Mesothelial cell of epicardium (in vitro differentiated cells): ENCODE data around the gene PDK4. TPM values are rescaled to one million over a fixed set of nuclear protein-coding genes. Genes with fewer than 3 reads are reported as not detected.
"Not testable (repeated sequence)": the region's sequence is repeated elsewhere in the genome, so short reads cannot be mapped to it uniquely, and the experiment has no call there.

Experiments
- DNase-seq, 2 experiments: peaks; one replicate each; pipeline ENCODE4 v3.0.0; 2021; ENCODE audit warnings: low spot score in 2 of 2; ENCODE audit not compliant: unreplicated experiment in 2 of 2
- H3K27ac Mint-ChIP-seq: 2 replicates; pipeline ENCODE4 v1.8.0; 2021; ENCODE audit warnings: mixed read lengths
- H3K27me3 Mint-ChIP-seq: 2 replicates; pipeline ENCODE4 v1.8.0; 2021; ENCODE audit warnings: low read depth, mixed read lengths
- H3K36me3 Mint-ChIP-seq: 2 replicates; pipeline ENCODE4 v1.8.0; 2021; ENCODE audit warnings: mixed read lengths
- H3K4me1 Mint-ChIP-seq: 2 replicates; pipeline ENCODE4 v1.8.0; 2021; ENCODE audit warnings: mixed read lengths
- H3K4me3 Mint-ChIP-seq: 2 replicates; pipeline ENCODE4 v1.8.0; 2021; ENCODE audit warnings: mild to moderate bottlenecking, moderate library complexity, mixed read lengths
- H3K9me3 Mint-ChIP-seq: 2 replicates; pipeline ENCODE4 v1.8.0; 2021; ENCODE audit warnings: mixed read lengths
- total RNA-seq: library from RNA; stranded (reverse); gene quantifications from 3 replicates; pipeline ENCODE4 v1.2.1, GENCODE V29; 2021
- TF ChIP-seq, protein P1 (sequence below): fragments of 200-600 bp; sonication (generic); IDR thresholded peaks from one replicate; pipeline ENCODE4 v1.5.0; 2021; ENCODE audit warnings: antibody characterized with exemption; ENCODE audit not compliant: unreplicated experiment

The PDK4 gene
- total RNA-seq, 1 donor from 2014 or later, result 0.98 TPM

DNA sequence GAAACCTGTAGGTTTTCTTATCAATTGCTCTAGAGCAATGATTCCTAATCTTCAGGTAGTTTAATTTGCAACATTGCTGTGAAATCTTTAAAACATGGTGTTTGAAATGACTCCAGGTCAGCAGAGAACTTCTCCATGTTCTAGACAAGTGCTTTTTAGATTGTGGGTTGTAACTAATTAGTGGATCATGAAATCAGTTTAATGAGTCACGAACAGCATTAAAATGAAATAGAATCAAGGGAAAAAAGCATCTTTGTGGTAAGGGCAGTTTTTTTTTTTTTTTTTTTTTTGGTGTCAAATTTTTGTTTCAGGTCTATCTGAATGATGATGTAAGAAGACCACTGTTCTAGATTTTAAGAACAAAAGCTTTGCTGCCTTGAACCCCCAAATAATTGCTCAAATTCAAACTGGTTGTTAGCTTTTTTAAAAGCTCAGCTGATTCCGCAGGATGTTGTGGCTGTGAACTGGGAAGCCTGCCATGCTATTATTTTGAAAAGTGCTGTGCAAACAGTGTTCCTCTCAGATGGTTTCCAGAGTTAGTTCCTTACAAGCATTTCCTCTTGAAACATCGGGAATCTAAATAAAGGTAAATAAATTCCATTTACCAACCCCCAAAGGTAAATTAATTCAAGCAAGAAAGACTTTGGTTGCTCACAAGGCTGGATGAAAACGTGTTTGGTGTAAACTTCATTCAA lies 13.1 kb upstream of the PDK4 start:
- Mint-ChIP-seq H3K27me3 (no peaks in the 10 kb centered on the region), H3K36me3 (no peaks in the 10 kb centered on the region), H3K4me1 (peaks cover 19% of the 10 kb centered on the region), H3K27ac (peak overlapping the region; percentile 93), H3K4me3 (no peak overlapping the region), H3K9me3 (peaks cover 34% of the 10 kb centered on the region)
- TF ChIP-seq, protein P1, sequence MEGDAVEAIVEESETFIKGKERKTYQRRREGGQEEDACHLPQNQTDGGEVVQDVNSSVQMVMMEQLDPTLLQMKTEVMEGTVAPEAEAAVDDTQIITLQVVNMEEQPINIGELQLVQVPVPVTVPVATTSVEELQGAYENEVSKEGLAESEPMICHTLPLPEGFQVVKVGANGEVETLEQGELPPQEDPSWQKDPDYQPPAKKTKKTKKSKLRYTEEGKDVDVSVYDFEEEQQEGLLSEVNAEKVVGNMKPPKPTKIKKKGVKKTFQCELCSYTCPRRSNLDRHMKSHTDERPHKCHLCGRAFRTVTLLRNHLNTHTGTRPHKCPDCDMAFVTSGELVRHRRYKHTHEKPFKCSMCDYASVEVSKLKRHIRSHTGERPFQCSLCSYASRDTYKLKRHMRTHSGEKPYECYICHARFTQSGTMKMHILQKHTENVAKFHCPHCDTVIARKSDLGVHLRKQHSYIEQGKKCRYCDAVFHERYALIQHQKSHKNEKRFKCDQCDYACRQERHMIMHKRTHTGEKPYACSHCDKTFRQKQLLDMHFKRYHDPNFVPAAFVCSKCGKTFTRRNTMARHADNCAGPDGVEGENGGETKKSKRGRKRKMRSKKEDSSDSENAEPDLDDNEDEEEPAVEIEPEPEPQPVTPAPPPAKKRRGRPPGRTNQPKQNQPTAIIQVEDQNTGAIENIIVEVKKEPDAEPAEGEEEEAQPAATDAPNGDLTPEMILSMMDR, result no peak
- no peak for DNase-seq

DNA sequence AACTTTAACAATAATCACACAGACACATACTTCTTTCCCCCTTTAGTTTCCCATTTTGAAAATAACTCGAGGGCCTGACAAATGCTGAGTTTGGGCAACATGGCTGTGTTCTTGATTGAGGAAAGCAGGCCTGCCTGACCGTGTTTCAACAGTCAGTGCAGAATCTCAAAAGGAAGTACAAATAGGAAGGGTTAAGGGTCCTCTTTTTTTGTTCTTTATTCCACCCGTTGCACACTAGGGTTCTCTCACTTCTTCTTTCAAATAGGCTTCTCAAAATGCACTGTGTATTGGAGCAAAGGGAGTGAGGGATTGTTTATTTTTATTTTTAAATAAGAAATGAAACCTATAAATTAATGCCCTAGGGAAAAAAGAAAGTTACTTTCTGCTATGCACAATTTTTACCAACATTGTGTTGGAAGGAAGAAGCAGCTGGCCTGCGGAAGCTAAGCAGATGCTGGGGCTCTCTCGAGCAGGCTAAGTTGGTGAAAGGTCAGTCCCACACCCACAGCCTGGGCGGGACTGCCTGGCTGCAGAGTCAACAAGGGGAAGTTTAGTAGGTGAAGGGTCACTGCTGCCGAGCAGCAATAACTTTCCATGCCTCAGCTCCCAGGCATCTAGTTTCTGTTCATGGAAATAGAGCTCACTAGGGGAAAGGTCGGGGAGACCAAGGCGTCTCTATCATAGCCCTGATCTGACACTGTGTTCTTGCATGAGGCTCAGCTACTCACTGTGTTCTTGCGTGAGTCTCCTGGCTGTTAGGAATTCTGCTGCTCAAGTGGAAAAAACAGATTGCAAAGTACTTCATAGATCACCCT lies 12.2 kb upstream of the PDK4 start:
- Mint-ChIP-seq H3K27ac (peak overlapping the region; percentile 93), H3K4me1 (peaks cover 19% of the 10 kb centered on the region), H3K36me3 (no peaks in the 10 kb centered on the region), H3K9me3 (peaks cover 25% of the 10 kb centered on the region), H3K4me3 (peak overlapping the region; percentile 38), H3K27me3 (no peaks in the 10 kb centered on the region)
- TF ChIP-seq, protein P1, result no peak
- no peak for DNase-seq

DNA sequence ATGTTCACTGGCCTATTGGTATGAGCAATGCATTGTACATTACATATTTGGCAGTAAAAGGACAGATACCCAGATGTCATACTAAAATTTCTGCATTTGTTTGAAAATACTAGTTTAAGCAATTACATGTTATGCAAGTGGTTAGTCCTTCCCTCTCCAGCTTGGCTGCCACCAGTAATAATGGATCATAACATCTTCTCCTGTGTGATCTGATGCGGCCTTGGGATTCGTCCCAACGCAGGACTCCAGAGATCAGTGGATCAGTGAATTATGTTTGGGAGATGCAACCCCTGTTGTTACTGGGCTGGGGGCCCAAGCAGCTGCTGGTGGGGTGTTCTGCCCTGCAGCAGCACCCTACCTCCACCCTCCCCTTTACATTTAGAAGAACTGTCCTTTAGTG lies 11.2 kb upstream of the PDK4 start:
- Mint-ChIP-seq H3K36me3 (no peaks in the 10 kb centered on the region), H3K4me1 (peaks cover 19% of the 10 kb centered on the region), H3K27me3 (no peaks in the 10 kb centered on the region), H3K27ac (no peak overlapping the region), H3K9me3 (peaks cover 16% of the 10 kb centered on the region), H3K4me3 (no peak overlapping the region)
- TF ChIP-seq, protein P1, result no peak
- DNase-seq, result no peak

DNA sequence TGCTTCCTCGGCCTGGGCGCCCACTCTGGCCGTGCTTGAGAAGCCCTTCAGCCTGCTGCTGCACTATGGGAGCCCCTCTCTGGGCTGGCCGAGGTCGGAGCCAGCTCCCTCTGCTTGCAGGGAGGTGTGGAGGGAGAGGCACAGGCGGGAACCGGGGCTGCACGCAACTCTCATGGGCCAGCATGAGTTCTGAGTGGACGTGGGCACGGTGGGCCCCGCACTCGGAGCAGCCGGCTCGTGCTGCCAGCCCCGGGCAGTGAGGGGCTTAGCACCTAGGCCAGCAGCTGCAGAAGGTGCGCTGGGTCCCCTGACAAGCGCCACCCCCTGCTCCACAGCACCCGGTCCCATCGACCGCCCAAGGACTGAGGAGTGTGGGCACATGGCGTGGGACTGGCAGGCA lies 9.0 kb upstream of the PDK4 start:
- peaks cover 19% of the 10 kb centered on the region for H3K4me1 Mint-ChIP-seq
- DNase-seq, result no peak
- no peaks in the 10 kb centered on the region for H3K36me3 Mint-ChIP-seq
- H3K4me3 Mint-ChIP-seq, result no peak overlapping the region
- TF ChIP-seq, protein P1, result no peak
- H3K27me3 Mint-ChIP-seq, result peaks cover 6% of the 10 kb centered on the region
- H3K9me3 Mint-ChIP-seq, result peaks cover 13% of the 10 kb centered on the region
- H3K27ac Mint-ChIP-seq, result no peak overlapping the region

DNA sequence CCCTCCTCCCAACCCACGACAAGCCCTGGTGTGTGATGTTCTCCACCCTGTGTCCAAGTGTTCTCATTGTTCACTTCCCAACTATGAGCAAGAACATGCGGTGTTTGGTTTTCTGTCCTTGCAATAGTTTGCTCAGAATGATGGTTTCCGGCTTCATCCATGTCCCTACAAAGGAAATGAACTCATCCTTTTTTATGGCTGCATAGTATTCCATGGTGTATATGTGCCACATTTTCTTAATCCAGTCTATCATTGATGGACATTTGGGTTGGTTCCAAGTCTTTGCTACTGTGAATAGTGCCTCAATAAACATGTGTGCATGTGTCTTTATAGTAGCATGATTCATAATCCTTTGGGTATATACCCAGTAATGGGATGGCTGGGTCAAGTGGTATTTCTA lies 8.5 kb upstream of the PDK4 start:
- H3K9me3 Mint-ChIP-seq, result peaks cover 13% of the 10 kb centered on the region
- H3K4me1 Mint-ChIP-seq, result peaks cover 15% of the 10 kb centered on the region
- not testable (repeated sequence) for H3K36me3 Mint-ChIP-seq, H3K4me3 Mint-ChIP-seq, H3K27ac Mint-ChIP-seq, H3K27me3 Mint-ChIP-seq, DNase-seq

DNA sequence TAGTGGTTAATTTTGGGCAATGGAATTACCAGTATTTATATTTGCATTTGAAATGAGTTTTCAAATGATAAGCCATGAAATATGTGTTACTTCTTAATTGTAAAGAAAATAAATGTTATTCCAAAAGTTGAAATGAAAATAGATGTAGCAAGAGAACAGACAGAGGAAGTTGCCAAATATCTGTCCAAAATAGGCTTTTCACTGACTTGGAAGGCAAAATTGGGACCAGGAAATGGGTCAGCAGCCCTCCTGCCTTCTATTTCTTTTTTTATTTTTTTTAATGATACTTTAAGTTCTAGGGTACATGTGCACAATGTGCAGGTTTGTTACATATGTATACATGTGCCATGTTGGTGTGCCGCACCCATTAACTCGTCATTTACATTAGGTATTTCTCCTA lies 8.1 kb upstream of the PDK4 start:
- H3K36me3 Mint-ChIP-seq, H3K4me3 Mint-ChIP-seq, H3K27ac Mint-ChIP-seq, DNase-seq, H3K27me3 Mint-ChIP-seq: not testable (repeated sequence)
- H3K4me1 Mint-ChIP-seq, result peaks cover 11% of the 10 kb centered on the region
- peaks cover 13% of the 10 kb centered on the region for H3K9me3 Mint-ChIP-seq
